ENCODE results near the gene TTC24.
"Not testable (repeated sequence)": the region's sequence is repeated elsewhere in the genome, so short reads cannot be mapped to it uniquely, and the experiment has no call there.

The TTC24 gene

DNA sequence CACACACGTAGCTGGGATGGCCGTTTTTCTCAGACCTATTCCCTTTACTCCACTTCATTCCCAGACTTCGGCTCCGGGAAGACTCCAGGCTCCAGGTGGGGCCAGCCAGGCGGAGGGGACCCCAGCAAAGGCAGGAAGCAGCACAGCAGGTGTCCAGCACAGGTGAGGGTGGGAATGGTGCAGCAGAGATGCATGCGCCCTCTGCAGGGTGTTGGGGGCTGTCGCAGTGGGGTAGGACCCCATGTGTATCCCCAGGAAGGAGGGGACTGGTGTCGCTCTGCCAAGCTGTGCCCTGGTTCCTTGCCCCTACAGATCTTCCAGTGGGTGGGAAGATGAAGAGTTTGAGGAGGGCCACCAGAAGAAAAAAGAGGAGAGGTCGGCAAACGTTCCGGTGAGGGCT lies 5.3 kb downstream of the TTC24 start:
- no peak for DNase-seq (ENCODE audit: low spot score)
- Histone ChIP-seq H3K27ac (no peak overlapping the region), H3K4me3 (no peak overlapping the region)
- TF ChIP-seq, protein P1, sequence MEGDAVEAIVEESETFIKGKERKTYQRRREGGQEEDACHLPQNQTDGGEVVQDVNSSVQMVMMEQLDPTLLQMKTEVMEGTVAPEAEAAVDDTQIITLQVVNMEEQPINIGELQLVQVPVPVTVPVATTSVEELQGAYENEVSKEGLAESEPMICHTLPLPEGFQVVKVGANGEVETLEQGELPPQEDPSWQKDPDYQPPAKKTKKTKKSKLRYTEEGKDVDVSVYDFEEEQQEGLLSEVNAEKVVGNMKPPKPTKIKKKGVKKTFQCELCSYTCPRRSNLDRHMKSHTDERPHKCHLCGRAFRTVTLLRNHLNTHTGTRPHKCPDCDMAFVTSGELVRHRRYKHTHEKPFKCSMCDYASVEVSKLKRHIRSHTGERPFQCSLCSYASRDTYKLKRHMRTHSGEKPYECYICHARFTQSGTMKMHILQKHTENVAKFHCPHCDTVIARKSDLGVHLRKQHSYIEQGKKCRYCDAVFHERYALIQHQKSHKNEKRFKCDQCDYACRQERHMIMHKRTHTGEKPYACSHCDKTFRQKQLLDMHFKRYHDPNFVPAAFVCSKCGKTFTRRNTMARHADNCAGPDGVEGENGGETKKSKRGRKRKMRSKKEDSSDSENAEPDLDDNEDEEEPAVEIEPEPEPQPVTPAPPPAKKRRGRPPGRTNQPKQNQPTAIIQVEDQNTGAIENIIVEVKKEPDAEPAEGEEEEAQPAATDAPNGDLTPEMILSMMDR (IDR thresholded peaks at IDR 0.05), result no peak

DNA sequence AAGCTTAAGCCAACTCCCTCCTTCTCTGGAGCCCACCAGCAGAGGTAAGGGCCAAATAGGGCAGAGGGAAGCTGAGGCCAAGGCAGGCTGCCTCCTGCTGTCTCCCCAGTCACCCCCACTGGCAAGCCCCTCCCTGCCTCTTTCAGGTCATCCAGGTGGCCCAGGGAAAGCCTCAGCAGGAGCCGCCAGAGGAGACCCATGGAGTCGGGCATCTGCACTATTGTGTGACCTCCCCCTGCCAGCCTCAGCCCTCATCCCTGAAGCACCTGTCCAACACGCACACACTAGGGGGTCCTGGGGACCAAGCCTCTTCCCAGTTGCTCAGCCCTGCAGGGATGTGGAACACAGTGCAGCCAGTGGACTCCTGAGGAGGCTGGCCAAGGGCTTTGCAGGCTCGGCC lies 6.8 kb downstream of the TTC24 start:
- no peak for DNase-seq (ENCODE audit: low spot score)
- no peak overlapping the region for H3K4me3 ChIP-seq
- no peak overlapping the region for H3K27ac ChIP-seq
- TF ChIP-seq, protein P1 (IDR thresholded peaks at IDR 0.05), result no peak

DNA sequence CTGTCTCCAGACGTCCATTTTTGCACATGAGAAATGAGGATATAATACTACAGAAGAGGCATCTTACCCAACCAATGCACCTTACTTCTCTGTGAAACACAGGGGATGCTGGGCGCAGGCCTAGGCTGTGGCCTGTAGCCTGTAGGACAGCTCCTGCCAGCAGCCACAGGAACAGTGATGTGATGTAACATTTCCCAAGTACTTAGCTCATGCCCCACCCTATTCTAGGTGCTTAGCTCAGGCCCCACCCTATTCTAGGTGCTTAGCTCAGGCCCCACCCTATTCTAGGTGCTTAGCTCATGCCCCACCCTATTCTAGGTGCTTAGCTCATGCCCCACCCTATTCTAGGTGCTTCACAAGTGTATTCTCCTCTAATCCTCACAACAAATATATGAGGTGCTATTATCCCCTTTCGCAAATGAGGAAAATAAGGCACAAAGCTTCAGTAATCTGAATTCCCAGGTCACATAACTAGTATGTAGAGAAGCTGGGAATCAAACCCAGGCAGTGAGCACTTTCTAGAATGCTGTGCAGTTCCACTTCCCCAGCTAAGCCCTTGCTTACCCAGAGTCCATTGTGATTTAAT lies 7.5 kb downstream of the TTC24 start:
- no peak for DNase-seq (ENCODE audit: low spot score)
- TF ChIP-seq, protein P1 (IDR thresholded peaks at IDR 0.05), result no peak
- no peak overlapping the region for H3K4me3 ChIP-seq
- no peak overlapping the region for H3K27ac ChIP-seq

DNA sequence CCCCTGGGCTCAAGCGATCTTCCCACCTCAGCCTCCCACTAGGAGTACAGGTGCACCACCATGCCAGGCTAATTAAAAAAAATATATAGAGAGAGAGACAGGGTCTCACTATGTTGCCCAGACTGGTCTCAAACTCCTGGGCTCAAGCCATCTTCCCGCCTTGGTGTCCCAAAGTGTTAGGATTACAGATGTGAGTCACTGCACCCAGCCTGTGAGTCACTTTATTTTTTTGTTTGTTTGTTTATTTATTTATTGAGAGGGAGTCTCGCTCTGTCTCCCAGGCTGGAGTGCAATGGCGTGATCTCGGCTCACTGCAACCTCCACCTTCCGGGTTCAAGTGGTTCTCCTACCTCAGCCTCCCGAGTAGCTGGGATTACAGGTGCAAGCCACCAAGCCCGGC lies 8.4 kb downstream of the TTC24 start:
- DNase-seq (ENCODE audit: low spot score); H3K27ac ChIP-seq; H3K4me3 ChIP-seq: not testable (repeated sequence)

DNA sequence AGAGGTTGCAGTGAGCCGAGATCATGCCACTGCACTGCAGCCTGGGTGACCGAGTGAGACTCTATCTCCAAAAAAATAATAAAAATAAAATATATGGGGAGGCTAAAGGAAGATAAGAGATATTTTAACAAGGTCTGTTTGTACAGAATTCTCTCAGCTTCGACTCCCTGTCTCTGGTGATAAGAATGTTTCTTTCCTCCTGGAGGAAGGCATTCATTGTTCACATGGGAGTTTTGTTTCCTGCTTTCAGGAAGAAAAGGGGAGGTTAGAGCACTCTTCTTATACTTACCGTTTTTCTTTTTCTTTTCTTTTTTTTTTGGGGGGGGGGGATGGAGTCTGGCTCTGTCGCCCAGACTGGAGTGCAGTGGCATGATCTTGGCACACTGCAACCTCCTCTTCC lies 10.0 kb downstream of the TTC24 start:
- DNase-seq (ENCODE audit: low spot score), result no peak
- H3K4me3 ChIP-seq, result no peak overlapping the region
- TF ChIP-seq, protein P1 (IDR thresholded peaks at IDR 0.05), result no peak
- no peak overlapping the region for H3K27ac ChIP-seq

DNA sequence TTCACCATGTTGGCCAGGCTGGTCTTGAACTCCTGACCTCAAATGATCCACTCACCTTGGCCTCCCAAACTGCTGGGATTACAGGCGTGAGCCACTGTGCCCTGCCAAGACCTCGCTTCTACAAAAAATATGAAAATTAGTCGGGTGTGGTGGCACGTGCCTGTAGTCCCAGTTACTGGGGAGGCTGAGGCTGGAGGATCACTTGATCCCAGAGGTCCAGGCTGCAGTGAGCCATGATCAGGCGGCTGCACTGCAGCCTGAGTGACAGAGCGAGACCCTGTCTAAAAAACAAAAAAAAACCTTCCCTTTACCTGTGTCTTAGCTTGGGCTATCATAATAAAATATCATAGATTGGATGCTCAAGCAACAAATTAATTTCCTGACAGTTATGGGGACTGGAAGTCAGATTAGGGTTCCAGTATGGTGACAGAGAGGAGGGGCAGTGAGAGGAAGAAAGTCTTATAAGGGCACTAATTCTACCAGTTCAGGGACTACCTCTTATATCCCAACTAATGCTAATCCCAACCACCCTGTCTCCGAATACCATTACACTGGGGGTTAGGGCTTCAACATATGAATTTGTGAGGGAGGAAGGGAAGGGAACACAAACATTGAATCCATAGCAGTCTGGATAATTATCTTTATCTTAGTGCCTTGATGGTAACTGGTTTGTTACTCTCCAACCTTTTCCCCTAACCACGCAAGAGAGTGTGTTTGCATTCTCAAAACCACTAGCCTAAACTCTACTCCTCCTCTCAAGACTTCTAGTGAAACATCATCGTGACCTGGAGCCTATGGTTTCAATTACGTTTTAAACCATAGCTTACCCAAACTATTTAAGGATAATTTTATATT lies 11.0 kb downstream of the TTC24 start:
- Histone ChIP-seq H3K27ac (peak overlapping the region; percentile 81 to 88), H3K4me3 (peak overlapping the region; percentile 89)
- TF ChIP-seq, protein P1 (IDR thresholded peaks at IDR 0.05), result no peak
- peak; percentile 22 for DNase-seq (ENCODE audit: low spot score)

DNA sequence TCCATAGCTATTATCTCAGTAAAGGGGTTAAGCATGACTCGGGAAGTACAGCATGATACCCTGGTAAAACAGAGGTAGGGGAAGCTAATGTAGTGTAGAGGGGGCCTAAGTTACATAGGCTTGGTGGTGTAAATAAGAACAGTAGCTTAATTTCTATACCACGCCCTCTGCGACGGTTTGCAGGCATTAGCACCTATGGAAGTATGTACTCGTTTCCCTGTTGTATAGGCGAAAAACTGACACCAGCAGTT lies 11.6 kb downstream of the TTC24 start:
- H3K4me3 ChIP-seq, result peak overlapping the region; percentile 89
- TF ChIP-seq, protein P1 (IDR thresholded peaks at IDR 0.05), result no peak

More for the DNA sequence above, 11.6 kb downstream of the TTC24 start:
- peak overlapping the region; percentile 81 to 88 for H3K27ac ChIP-seq
- DNase-seq (ENCODE audit: low spot score), result no peak

Data from coronary artery (tissue), 2 donors.